ENCODE measurements around the gene FHL5. TPM values are rescaled to one million over a fixed set of nuclear protein-coding genes. Genes with fewer than 3 reads are reported as not detected.

FHL5 gene
- polyA plus RNA-seq, 2 of the 4 experiments (the other 2 are of a cell fraction): not detected

- CTCF ChIA-PET: interaction anchor here (0.6 kb wide), 2 partner anchors 18 to 91 kb away, joined by 3 read pairs; no protein-coding TSS in a partner anchor
- H3K27ac ChIP-seq: no peak overlapping the region
- TF ChIP-seq CBX8 (IDR thresholded peaks at IDR 0.05) (no peak), FOXS1 (CRISPR knock-in tag; IDR thresholded peaks at IDR 0.05) (no peak), GATA3 (IDR thresholded peaks at IDR 0.05; ENCODE audit: borderline replicate concordance) (no peak), JUNB (IDR thresholded peaks at IDR 0.05) (no peak), BHLHE40 (IDR thresholded peaks at IDR 0.05; ENCODE audit: low read depth, low read length) (no peak)
- POLR2A ChIA-PET: no interaction called here
- ATAC-seq (no peak), FAIRE-seq (no peak), DNase-seq (ENCODE audit: low read depth in 1 of 2, low spot score in 1 of 2) (no peak)
- 0% methylated on average over 1 of the region's 1 CpG for WGBS (ENCODE audit: missing lambda C conversion rate)
- no peak overlapping the region for H3K4me3 ChIP-seq
- no peaks in the 10 kb centered on the region for H3K9me3 ChIP-seq
- H3K4me2 ChIP-seq: no peak overlapping the region
- no peaks in the 10 kb centered on the region for H3K4me1 ChIP-seq
Measured at GRCh38 chr6:96651816-96652215, 88.9 kb downstream of the FHL5 start.

DNA sequence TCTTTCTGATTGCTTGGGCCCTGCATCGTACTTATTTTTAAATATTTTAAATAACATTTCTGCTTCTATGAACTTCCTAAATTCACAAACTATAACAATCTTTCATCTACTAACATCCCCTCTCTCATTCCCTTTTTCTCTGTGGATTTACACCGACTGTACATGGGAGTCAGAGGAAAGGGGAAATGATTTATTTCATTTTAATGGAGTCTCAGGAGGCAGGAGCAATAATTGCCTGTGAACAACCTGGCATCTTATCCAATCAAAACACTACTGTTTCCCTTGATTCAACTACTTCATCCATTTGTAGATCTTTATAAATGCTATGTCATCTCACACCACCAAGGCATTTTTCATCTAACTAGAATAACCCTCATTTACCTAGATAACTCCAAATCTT lies 89.6 kb downstream of the FHL5 start:
- Histone ChIP-seq H3K27ac (no peak overlapping the region), H3K9me3 (no peaks in the 10 kb centered on the region), H3K4me2 (no peak overlapping the region), H3K4me1 (no peaks in the 10 kb centered on the region), H3K4me3 (no peak overlapping the region)
- FAIRE-seq: no peak
- 15% methylated on average over 2 of the region's 2 CpGs for WGBS (ENCODE audit: missing lambda C conversion rate)
- no peak for TF ChIP-seq GATA3 (IDR thresholded peaks at IDR 0.05; ENCODE audit: borderline replicate concordance)
- no peak for TF ChIP-seq CEBPB (IDR thresholded peaks at IDR 0.05)
- ATAC-seq: no peak
- no peak for DNase-seq (ENCODE audit: low read depth in 1 of 2, low spot score in 1 of 2)
- ChIA-PET CTCF (no interaction called here), POLR2A (no interaction called here)

GRCh38 chr6:96653181-96653580 lies 90.3 kb downstream of the FHL5 start:
- FAIRE-seq: no peak
- Histone ChIP-seq H3K9me3 (no peaks in the 10 kb centered on the region), H3K4me2 (no peak overlapping the region), H3K4me3 (no peak overlapping the region), H3K27ac (no peak overlapping the region), H3K4me1 (no peaks in the 10 kb centered on the region)
- TF ChIP-seq, protein P1, sequence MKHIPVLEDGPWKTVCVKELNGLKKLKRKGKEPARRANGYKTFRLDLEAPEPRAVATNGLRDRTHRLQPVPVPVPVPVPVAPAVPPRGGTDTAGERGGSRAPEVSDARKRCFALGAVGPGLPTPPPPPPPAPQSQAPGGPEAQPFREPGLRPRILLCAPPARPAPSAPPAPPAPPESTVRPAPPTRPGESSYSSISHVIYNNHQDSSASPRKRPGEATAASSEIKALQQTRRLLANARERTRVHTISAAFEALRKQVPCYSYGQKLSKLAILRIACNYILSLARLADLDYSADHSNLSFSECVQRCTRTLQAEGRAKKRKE (CRISPR knock-in tag; IDR thresholded peaks at IDR 0.05; ENCODE audit: low read depth): no peak
- TF ChIP-seq TFCP2L1 (CRISPR knock-in tag; IDR thresholded peaks at IDR 0.05) (no peak), CEBPB (IDR thresholded peaks at IDR 0.05) (no peak), GATA3 (IDR thresholded peaks at IDR 0.05; ENCODE audit: borderline replicate concordance) (no peak), EP300 (IDR thresholded peaks at IDR 0.05) (no peak), JUN (IDR thresholded peaks at IDR 0.05) (no peak), RAD21 (conservative IDR thresholded peaks at IDR 0.05 in 1 of 2, IDR thresholded peaks at IDR 0.05 in 1 of 2) (no peak), RNF2 (IDR thresholded peaks at IDR 0.05; ENCODE audit: borderline replicate concordance, low read depth) (no peak), ZC3H11A (IDR thresholded peaks at IDR 0.05) (no peak), RFX5 (IDR thresholded peaks at IDR 0.05) (no peak)
- WGBS (ENCODE audit: missing lambda C conversion rate): 11% methylated on average over 1 of the region's 1 CpG
- no peak for ATAC-seq
- CTCF ChIA-PET: no interaction called here
- DNase-seq (ENCODE audit: low read depth in 1 of 2, low spot score in 1 of 2): no peak
- POLR2A ChIA-PET: no interaction called here

- FAIRE-seq: no peak
- 0% methylated on average over 1 of the region's 1 CpG for WGBS (ENCODE audit: missing lambda C conversion rate)
Measured at GRCh38 chr6:96656567-96656966, 93.6 kb downstream of the FHL5 start.

More at GRCh38 chr6:96656567-96656966, 93.6 kb downstream of the FHL5 start:
- no peak overlapping the region for H3K27ac ChIP-seq
- no peak for ATAC-seq
- H3K4me2 ChIP-seq: no peak overlapping the region
- H3K9me3 ChIP-seq: no peaks in the 10 kb centered on the region
- H3K4me1 ChIP-seq: no peaks in the 10 kb centered on the region
- ChIA-PET CTCF (no interaction called here), POLR2A (no interaction called here)
- TF ChIP-seq RARB (CRISPR knock-in tag; IDR thresholded peaks at IDR 0.05) (no peak), EHMT2 (IDR thresholded peaks at IDR 0.05; ENCODE audit: low read depth) (no peak), MYC (IDR thresholded peaks at IDR 0.05; ENCODE audit: borderline replicate concordance, low read length) (no peak), HDAC2 (IDR thresholded peaks at IDR 0.05) (no peak), NR3C1 (IDR thresholded peaks at IDR 0.05) (no peak), SREBF2 (IDR thresholded peaks at IDR 0.05) (no peak), EP300 (IDR thresholded peaks at IDR 0.05) (no peak), CBX2 (IDR thresholded peaks at IDR 0.05; ENCODE audit: borderline replicate concordance, low read depth) (no peak), GATA3 (IDR thresholded peaks at IDR 0.05; ENCODE audit: borderline replicate concordance) (no peak), POLR2AphosphoS2 (conservative IDR thresholded peaks at IDR 0.05; ENCODE audit: low read length) (no peak), FOSL2 (IDR thresholded peaks at IDR 0.05) (no peak), FOSL2 (CRISPR knock-in tag; IDR thresholded peaks at IDR 0.05) (no peak), JUN (IDR thresholded peaks at IDR 0.05) (no peak)
- TF ChIP-seq, protein P2, sequence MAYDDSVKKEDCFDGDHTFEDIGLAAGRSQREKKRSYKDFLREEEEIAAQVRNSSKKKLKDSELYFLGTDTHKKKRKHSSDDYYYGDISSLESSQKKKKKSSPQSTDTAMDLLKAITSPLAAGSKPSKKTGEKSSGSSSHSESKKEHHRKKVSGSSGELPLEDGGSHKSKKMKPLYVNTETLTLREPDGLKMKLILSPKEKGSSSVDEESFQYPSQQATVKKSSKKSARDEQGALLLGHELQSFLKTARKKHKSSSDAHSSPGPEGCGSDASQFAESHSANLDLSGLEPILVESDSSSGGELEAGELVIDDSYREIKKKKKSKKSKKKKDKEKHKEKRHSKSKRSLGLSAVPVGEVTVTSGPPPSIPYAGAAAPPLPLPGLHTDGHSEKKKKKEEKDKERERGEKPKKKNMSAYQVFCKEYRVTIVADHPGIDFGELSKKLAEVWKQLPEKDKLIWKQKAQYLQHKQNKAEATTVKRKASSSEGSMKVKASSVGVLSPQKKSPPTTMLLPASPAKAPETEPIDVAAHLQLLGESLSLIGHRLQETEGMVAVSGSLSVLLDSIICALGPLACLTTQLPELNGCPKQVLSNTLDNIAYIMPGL (CRISPR knock-in tag; IDR thresholded peaks at IDR 0.05; ENCODE audit: borderline replicate concordance): no peak
- DNase-seq (ENCODE audit: low read depth in 1 of 2, low spot score in 1 of 2): no peak
- H3K4me3 ChIP-seq: no peak overlapping the region

Data from A549 (cell line).